ENCODE results near the gene TNS1.
A peak's percentile ranks its signal among the peaks of the same experiment; 100 is the strongest.

The TNS1 gene

DNA sequence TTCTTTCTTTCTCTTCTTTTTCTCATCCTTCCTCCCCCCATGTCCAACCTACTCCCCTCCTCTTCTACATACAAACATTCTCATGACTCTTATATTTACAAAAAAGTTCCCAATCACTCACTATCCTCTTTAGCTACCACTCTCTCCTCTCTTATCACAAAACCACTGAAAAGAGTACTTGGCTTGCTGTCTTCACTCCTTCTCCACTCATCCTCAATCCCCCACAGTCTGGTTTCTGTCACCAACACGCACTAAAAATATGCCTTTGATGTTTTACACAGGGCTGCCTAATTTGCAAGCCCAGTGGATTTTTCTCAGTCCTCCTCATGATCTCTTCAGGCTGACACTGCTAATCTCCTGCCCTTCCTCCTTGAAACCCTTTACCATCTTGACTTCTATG lies 159.5 kb downstream of the TNS1 start:
- no peak for DNase-seq

DNA sequence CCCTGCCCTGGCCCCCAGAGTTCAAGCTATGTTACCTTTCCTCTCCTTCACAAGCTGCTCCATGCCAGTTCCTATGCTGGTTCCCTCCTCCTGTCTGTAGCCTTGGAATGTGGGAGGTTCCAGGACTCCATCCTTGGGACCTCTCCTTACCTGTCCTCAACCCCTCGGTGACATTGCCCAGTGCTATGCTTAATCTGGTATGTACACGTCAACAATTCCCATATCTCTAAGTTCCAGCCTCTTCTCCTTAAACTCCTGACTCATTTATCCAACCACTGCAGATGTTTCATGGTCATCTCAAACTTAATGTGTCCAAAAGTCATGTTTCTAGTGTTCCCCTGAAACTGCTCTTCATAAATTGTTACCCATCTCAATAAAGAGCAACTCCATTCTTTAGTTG lies 160.8 kb downstream of the TNS1 start:
- DNase-seq: no peak

DNA sequence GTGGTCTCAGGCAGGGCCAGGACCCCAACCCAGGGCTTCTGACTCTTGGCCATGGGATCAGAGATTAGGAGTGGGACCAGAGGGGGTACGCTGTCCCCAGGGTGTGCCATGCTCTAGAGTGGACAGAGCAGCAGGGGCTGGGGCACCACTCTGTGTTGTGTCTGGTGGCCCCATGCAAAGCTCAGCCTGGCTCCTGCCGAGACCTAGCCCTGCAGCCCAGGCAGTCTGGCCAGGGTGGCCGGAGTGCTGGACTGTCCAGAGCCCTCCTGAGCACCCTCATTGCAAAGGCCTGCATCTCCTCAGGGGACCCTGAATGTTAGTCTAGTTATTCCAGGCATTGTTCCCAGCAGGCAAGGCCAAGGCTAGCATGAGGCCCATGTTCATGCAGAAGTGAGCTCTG lies 162.3 kb downstream of the TNS1 start:
- no peak for DNase-seq

DNA sequence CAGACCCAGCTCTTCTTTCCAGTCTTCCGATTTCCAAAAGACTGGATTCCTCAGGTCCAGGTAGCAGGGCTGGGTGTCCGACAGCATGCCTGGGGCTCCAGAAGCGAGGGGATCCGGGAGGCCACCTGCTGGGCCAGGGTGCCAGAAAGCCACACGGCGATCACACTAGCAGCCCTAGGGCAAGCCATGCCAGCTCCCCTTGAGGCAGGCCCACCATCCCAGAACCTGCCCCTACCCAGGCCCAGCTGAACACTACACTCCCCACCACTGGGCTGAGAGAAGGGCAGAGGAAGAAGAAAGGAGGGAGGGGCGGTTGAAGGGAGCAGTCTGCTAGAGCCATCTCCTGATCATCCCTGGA lies 163.1 kb downstream of the TNS1 start:
- no peak for DNase-seq

DNA sequence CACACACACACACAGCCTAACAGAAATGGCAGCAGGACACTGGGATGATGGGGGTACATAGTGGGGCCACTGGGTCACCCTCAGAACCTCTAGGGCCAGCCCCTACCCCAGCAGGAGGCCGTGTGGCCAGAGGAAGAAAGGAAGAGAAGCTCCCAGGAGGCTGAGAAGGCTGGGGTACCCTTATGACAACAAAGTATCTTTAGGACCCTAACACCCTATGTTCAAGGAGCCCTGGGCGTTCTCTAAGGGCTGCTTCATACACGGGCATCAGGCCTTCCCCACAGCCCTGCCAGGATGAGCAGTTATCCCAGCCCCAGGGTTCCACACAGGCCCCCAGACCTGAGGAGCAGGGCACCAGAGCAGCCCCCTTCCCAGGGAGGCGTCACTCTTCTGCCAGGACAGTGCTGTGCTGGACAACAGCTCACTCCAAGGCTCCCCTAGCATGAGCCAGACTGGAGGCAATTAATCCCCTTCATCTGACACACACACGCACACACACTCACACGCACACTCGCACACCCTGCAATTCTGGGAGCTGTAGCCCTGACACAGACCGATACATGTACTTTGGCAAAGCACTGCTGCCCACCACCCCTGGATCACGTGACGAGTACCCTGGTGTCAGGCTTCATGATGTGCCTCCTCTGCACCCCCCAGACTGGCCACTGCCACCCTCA lies 163.6 kb downstream of the TNS1 start:
- no peak for DNase-seq

GRCh38 chr2:217838409-217838831 lies 164.4 kb downstream of the TNS1 start:
- no peak for DNase-seq

GRCh38 chr2:217837530-217837929 lies 165.3 kb downstream of the TNS1 start:
- DNase-seq: no peak

- DNase-seq: peak; percentile 83
These were observed 165.8 kb downstream of the TNS1 start for GRCh38 chr2:217836901-217837491.

- DNase-seq: peak; percentile 93
These were observed 166.6 kb downstream of the TNS1 start for GRCh38 chr2:217835931-217836891.

GRCh38 chr2:217834744-217835513 lies 167.9 kb downstream of the TNS1 start:
- no peak for DNase-seq

GRCh38 chr2:217834057-217834620 lies 168.7 kb downstream of the TNS1 start:
- no peak for DNase-seq

- no peak for DNase-seq
These were observed 169.4 kb downstream of the TNS1 start for GRCh38 chr2:217833439-217833838.

DNA sequence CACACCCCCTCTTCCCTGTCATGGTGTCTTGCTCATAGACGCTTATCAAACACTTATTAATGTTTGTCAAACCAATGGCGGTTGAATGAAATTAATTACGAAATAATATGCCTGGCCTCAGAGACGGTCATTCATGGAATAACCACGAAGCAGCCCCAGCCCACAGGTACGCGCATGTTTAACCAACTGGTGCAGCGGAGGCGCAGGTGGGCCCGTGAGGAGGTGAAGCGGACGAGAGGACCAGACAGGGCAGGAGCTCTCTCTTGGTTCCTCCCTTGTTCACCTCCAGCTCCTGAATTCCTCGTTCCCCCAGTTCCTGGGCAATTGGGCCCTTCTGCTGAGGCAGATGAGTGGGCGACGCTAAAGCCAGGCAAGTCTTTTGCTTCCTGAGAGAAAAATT lies 169.8 kb downstream of the TNS1 start:
- DNase-seq: no peak

- DNase-seq: no peak
These were observed 170.7 kb downstream of the TNS1 start for GRCh38 chr2:217832115-217832514.

- no peak for DNase-seq
These were observed 171.5 kb downstream of the TNS1 start for GRCh38 chr2:217831306-217831705.

DNA sequence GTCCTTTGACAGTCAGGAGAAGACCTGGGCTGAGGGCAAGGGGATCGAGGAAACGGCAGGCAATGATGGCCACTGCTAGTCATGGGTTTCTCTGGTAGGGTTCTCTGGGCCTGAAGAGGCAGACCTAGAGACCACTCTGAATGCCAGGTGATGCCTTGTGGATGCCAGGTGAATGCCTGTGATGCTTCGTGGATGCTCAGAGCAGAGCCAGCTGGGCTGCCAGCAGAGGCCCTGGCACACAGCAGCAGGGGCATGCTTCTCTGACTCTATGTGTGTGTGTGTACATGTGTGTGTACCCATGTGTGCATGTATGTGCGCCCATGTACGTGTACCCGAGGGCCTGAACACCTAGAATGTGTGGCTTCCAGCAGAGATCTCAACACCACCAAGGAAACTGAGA lies 172.0 kb downstream of the TNS1 start:
- DNase-seq: no peak

DNA sequence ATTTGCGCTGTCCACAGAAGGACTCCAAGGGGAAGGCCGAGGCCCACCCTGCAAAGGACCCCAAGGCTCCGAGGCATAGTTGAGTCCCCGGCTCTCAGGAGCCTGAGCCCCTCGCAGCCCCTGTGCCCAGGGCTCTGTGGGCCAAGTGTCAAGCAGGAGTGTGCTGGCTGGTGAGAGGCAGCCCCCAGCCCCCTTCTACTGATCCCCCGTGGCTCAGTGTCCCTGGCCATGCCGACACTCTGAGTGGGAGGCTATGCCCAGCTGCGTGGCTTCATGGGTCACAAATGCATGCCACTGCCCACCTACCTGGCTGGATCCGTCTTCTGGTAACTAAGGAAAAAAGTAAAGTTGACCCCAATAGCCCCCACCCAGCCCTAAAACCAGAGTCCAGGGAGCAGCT lies 172.7 kb downstream of the TNS1 start:
- no peak for DNase-seq

DNA sequence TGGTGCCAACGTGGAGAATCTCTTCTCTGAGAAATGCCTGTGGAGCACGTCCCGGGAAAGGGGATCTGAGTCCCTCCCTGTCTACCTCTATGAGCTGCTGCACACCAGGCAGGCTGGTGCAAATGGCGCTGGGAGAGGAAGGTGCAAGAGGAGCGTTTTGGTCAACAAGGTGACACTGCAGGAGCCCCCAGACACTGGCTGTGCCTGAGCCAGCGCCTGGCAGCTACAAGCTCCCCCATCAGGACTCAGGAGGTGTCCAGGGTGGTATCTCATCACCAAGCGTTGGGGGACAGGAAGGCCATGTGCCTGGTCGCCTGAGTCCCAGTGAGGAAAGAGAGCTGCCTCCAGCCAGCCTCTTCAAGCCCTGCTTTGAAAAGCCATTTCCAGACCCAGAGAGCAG lies 173.4 kb downstream of the TNS1 start:
- no peak for DNase-seq

DNA sequence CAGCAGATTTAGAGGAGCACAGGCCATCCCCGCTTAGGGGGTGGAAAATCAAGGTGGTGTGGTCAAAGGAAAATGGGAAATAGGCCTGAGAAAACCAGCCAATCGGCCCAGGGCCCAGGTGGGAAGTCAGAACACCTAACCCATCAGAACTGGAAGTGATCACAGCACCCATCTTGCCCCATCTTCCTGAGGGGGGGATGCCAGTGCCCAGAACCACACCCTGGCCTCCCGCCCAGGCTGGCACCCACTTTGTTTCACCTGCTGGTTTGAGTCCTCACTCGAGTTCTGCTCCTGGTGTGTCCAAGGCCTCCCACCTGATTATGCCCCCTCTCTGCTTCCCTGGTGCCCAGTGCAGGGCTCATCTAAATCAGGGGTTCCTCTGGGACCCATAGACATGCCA lies 174.5 kb downstream of the TNS1 start:
- DNase-seq: no peak

- peak; percentile 69 for DNase-seq
These were observed 175.2 kb downstream of the TNS1 start for GRCh38 chr2:217827430-217828201.

- no peak for DNase-seq
These were observed 175.8 kb downstream of the TNS1 start for GRCh38 chr2:217826991-217827390.

GRCh38 chr2:217826520-217826919 lies 176.3 kb downstream of the TNS1 start:
- peak; percentile 83 for DNase-seq
